Midbrain (tissue), 1 donor: ENCODE data around the gene MEIOSIN.
"Not testable (repeated sequence)": the region's sequence is repeated elsewhere in the genome, so short reads cannot be mapped to it uniquely, and the experiment has no call there.

Source experiments
- DNase-seq: peaks from one replicate; lab custom pipeline; 2025; lab: John Stamatoyannopoulos, UW

MEIOSIN gene

DNA sequence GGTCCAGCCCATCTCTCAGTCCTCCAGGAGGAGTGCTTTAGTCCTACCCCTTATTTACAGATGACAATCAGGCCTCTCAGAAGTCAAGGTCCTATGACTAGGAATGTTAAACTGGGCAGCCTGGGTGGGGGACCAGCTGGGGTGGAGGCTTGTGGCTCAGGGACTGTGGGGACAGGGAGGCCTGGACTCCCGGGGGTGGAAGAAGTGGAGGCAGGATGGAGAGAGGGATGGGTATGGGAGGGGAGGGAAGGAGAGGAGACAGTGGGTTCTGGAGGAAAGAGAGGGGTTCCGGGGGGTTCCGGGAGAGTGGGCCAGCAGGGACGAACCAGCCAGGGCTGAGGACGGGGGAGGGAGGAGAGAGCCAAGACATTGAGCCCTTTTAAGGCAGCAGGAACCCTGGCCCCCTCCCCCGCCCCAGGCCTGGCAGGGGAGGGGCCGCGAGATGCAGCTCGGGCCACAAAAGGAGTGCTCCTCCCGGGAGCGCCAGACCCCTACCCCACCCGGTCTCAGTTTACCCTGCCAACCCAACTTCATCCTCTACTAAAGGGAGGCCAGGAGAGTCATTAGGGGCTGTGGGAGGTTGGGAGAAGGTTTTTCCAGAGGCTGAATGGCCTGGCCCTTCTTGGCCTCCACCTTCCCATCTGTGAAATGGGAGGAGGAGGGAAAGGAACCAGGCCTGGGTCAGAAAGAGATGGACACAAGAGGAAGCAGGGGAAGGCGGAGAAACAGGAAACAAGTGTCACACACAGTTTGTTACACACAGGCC lies 47.4 kb downstream of the MEIOSIN start:
- DNase-seq = no peak

DNA sequence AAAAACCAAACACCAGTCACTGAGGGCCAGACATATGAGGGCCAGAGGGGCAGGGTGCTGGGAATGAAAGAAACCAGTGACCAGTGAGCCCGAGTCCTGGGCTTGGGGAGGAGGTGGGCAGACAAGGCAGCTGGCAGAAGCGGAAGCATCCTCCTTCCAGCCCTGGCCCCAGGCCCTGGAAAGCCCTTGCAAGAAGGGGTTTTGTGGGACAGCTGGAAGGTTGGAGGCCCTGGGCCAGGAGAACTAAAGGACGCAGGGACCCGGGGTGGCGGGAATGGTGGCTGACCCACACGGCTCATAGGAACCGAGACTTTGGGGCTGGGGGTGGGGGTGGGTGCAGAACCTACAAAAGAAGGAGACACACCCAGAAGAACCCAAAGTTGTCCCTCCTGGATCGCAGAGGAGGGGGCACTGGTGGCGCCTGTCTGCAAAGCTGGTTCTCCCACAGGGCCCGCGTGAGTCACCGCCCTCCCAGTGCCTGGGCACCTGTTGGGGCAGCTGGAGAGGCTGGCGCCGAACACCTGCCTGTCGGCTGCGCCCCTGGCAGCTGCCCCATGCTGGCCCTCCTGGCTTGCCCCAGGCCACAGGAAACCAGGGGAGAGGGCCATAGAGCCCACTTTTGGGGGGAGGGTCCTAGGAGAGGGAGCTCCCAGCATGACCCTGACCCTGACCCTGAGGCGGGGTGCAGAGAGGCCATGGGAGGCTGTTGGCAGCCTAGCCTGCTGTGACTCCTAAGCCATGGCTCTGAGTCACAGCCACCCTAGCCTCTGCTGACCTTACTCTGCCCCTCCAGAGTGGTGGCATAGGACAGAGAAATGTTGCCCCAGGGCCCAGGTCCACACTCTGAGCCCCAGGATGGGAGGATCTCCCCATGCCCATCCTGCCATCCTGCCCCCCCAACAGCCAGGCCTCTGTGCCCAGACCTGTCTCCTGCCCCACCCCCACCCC lies 48.2 kb downstream of the MEIOSIN start:
- no peak for DNase-seq

DNA sequence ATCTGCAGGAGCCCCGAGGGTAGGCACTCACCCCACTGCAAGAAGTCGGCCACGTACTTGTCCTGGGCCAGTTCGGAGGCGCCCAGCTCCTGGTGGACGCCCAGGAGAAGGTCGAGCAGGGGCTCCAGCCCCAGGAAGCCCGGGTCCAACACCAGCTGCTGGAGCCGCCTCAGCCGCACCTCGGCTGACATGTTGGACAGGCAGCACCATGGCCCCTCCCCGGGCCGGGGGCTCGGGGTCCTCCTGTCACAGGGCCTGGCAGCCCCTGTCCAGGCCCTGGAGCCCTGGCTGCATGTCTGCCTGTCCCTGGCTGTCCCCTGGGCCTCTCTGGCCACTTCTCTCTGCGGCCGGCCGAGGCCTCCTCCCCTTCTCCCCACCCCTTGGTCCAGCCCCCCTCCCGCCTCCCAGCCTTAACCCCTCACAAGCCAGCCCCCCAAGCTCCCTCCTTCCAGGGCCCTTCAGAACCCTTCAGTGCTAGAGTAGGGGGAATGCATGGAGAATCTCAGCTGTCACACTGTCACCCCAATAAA lies 49.0 kb downstream of the MEIOSIN start, which contains the start of gene DMPK:
DMPK (minus strand) TSS at position 329 of the 530 bp plus-strand sequence; CDS start at position 191, 138 bp downstream.
- DNase-seq = no peak

DNA sequence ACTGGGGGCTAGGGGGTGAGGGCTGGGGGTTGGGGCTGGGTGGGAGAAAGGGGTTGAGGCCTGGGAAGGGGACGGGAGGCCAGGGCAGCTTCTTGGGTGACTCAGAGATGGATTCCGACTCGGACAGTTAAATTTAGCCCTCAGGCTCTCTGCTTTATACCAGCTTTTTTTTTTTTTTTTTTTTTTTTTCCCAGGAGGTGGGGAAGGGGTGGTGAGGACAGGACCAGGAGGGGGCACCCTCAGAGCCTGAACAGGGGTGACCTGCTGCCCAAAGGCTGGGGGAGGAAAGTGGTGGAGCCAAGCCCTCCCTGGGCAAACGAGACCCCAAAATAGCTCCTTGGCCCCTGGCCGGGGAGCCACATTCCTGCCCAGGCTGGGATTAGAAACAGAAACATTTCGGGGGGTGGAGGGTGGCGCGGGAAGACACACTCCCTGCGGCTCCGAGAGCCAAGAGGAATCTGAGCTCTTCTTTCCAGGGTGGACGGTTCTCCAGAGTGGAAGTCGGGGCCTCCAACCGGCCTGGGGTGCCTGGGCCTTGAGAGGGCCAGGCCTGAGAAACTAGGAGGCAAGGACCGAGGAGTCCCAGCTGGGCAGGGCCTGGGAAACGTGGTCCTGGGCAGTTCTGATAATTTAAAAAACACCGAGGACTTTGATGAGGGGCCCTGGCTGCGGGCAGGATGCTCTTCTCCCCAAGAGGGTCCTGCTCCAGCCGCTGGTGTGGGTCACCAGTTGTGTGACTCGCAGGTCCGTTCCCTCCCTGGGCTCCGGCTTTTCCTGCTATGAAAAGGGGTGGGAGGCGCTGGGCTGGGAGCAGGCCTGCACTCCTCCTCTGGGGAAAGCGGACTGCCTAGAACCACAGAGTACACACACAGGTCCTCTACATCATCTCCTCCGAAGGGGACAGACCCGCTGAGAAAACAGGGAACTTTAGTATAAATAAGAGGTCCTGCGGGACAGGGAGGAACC lies 49.9 kb downstream of the MEIOSIN start:
- DNase-seq = no peak

DNA sequence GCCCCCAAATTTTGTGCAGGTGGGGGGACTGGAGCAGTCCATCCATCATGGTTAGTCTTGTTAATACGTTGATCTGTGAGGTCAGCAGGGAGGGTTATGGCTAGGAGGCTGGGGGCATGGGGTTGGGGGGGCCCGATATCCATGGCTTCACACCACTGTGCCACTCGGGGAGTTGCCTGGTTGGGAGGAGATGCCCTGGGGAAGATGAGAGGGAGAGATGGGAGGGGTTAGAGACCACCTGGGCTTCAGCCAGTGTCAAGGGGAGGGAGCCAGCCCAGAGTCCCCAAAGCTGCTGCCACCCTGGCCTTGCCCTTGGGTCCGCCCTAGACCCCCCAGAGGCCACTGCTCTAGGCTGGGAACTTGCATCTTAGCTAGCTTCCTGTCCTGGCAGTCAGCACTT lies 50.9 kb downstream of the MEIOSIN start:
- no peak for DNase-seq

DNA sequence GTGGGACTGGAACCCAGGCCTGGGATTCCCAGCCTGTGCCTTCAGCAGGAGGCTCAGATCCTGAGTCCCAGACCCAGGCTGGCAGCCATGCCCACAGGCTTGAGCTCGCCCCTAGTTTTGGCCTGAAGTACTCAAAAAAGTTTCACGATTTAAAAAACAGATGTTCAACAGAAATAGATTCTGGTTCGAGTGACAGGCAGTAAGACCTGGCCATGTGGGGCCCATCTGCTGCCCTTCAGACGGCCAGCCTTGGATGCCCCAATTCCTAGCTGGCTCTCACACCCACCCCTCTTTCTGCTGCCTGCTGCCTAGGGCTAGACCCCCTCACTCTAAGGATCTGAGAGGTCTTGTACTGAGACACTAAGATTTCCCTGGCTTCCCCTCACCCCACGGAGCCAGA lies 51.9 kb downstream of the MEIOSIN start:
- DNase-seq = no peak

DNA sequence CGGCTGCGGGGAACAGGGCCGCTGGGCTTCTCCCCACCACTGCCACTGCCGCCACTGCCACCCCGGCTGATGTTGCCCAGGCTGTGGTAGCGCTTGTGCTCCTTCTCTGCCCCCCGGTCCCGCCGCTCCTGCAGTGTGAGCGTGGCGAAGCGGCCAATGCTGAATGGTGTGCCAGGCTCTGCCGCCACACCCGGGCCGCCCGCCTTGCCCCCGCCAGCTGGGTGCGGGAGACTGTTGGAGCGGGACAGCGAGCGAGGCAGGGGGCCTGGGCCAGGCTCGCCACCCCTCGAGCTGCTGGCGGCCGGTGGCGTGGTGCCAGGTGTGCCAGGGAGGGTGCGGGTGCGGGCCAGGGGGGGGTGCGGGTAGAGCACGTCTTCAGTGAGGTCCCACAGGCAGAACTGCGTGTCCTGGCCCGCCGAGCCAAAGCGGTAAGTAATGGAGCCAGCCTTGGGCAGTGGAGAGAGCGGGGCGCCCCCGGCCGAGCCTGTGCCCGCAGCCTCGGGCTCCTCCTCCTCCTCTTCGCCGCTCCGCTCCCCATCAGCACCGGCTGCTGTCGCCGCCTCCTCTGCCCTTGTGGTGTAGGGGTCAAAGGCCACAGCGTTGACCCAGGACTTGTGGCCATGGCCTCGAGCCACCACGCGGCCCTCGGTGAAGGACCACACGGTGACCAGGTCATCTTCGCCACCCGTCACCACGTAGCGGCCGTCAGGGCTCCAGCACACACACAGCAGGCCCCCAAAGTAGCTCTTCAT lies 52.7 kb downstream of the MEIOSIN start:
- no peak for DNase-seq

DNA sequence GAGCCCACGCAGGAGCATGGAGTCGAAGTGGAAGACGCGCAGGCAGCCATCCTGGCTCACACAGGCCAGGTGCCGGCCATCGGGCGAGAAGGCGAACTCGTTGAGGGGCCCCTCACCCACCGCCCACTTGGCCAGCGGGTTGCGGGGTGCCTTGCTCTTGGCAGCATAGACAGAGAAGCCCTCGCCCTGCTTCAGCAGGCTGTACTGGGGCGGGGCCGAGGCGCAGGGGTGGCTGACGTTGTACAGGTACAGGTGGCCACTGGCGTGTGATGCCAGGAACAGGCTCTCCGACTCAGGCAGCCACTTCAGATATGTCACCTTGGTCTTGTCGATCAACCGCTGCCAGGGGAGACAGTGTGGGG lies 53.3 kb downstream of the MEIOSIN start:
- DNase-seq = no peak

DNA sequence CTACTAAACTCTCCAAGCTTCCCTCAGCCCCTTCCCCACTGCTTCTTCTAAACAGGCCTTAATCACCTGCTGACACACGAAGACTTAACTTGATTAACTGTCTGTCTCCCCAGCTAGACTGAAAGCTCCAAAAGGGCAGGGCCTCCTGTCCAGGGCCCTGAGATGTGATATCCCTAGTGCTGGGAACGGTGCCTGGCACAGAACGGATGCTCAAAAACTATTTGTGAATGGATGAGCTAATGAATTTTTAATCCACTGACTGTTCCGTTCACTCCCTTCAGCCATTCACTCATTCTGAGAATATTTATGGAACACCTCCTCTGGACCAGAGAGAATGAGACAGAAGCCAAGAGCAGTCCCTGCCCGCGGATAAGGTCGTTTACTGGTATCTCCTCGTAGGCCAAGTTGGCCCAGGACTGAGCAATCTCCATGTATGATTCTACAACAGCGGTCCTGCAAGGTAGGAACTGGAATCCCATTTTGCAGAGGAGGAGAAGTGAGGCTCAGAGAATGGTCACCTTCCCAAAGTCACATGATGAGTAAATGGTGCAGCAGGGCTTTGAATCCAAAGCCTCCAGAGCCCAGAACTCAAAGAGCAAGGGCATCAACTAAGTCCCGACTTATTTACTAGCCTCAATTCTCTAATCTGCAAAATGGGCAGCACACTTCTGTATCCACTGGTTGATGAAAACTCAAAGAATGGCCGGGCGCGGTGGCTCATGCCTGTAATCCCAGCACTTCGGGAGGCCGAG lies 56.0 kb downstream of the MEIOSIN start:
- no peak for DNase-seq

DNA sequence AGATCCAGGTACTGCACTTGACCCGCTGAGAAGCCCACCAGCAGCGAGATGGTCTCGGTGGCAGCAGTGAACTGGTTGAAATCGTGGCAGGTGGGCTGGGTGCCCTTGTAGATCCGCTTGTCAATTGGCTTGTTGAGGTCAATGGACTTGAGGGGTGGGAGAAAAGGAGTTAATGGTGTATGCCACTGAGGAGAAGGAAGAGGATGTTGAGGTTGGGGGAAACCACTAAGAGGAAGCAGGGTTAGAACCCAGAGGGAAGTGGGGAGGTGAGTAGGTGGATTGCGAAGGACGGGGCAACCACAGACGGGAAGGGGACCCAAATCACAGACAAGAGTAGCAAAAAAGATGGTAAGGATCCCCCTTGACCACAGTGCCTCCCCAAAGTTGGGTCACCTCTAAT lies 57.7 kb downstream of the MEIOSIN start:
- peak; percentile 31 for DNase-seq

DNA sequence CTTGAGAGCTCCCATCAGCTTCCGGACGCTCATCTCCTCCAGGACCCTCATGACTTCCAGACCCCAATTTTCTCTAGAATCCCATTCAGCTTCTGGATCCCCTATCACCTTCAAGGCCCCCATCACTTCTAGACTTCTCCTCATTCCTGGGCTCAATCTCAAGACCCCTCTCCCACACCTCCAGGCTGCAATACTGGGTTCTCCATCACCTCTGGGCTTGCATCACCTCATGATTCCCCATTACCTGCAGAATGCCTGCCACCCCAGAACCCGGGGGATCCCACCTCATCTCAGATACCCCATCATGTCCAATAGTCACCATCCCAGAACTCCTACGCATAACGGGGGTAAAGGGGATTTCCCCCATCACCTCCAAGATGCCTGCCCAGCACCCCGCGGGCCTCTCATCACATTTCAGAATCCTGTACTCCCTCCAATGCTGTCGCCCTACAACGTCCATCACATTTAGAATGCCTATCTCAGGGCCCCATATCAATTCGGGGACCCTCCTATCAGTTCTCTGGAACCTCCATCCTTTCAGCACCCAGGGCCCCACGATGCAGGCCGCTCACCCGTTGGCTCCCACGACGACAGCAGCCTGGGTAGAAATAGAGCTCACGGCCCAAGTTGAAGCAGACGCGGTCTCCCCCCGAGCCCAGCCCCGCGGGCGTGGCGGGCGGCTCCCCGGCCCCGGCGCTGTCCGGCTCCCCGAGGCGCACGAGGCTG lies 58.7 kb downstream of the MEIOSIN start:
- DNase-seq = no peak

DNA sequence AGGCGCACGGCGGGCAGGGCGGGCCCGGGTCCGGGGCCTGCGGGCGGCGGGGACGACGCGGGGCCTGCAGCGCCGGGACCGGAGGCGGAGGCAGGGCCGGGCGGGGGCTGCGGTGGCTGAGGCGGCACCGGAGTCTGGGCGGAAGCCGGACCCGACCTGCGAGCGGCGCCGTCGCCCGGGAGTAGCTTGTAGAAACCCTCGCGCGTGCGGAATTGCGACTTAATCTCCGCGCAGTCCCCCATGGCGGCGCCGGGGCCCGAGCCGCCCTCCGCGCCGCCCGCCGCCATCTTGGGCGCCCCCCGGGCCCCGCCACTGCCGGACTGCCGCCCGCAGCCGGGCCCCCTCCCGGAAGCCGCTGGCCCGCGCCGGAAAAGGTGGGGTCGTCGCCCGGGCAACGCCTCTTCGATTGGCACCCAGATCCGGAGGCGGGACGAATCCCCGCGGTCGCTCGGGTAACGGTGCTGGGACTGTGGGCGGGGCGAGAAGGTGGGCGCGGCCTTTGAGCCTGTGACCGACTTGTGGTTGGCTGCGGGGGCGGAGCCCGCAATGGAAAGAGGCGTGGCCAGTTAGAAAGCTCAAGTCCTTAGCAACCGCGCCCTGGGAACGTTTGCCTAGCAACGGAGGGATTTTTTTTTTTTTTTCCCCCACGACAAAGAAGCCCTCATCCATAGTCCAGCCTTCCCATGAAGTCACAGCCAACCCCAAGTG lies 59.4 kb downstream of the MEIOSIN start, which contains the start of gene DMWD:
DMWD (minus strand) TSS at position 376 of the 708 bp plus-strand sequence; CDS start at position 287, 89 bp downstream.
- peak; percentile 98 for DNase-seq

DNA sequence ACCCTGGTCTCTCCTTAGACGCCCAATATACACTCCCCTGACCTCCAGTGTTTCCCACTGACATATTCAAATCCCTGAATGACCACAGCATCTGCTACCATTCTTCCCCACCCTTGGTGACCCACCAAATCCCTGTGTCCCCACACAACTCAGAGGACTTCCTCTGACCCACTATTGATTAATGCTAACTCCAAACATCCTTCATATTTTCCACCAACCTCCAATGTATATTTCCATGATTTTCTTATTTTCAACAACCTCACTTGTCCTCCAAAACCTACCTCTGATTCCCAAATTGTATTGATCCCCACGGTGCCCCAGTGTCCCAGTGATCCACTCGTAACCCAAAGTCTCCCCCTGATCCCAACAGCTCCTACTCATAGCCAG lies 59.9 kb downstream of the MEIOSIN start:
- no peak for DNase-seq

DNA sequence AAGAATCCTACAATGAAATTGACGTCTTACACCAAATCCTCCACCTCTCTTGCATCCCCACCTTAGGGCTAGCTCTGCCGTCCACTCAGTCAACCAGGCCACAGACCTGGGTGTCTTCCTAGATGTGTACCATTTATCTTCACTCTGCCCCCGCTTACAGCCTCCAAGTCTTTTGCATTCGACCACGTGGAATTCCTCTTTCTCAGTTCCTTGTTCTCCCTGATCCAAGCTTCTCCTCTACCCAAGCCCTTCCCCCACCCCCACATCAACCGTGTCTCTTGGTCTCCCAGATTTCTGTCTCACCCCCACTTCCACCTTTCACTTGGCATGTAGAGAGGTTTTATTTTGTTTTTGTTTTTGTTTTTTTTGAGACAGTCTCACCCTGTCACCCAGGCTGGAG lies 60.6 kb downstream of the MEIOSIN start:
- no peak for DNase-seq

DNA sequence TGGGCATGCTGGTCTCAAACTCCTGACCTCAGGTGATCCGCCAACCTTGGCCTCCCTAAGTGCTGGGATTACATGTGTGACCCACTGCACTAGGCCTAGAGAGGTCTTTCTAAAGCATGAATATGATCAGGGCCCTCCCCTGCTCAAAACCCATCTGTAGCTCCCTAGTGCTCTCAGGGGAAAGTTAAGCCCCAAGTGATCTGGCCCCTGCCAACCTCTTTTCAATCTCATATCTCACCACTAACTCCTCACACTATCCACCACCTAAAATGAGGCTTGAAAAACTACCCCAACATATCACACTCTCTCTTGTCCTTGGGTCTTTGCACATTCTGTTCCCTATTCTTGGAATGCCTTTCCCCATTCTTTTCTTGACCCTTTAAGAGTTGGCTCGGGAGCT lies 61.4 kb downstream of the MEIOSIN start:
- DNase-seq = no peak

DNA sequence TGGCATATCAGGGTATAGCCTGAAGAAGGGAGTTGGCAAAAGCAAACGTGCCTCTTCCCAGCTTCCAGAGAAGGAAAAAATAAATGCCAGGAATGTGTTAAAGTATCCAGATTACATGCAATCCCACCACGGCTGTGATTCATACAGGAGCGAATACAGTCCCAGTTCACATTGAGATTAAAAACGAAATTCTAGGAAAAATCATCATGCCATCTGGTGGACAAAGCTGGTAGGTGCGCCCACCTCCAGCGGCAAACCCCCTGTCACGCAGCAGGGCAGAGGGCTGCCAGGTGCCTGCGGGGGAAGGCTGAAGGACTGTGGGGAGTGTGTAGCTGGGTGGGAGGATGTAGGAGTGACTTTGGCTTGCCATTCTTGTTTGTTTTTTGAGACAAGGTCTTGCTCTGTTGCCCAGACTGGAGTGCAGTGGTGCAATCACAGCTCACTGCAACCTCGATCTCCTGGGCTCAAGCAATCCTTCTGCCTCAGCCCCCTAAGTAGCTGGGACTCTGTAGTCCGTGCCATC lies 65.8 kb downstream of the MEIOSIN start:
- DNase-seq = peak; percentile 60

DNA sequence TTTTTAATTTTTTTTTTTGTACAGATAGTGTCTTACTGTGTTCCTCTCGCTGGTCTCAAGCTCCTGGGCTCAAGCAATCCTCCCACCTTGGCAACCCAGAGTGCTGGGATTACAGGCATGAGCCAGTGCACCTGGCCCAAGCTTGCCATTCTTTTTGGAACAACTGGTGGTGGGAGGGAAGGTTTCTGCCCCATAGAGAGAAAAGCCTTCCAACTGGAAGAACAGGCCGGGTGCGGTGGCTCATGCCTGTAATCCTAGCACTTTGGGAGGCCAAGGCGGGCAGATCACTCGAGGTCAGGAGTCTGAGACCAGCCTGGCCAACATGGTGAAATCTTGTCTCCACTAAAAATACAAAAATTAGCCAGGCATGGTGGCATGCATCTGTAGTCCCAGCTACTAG lies 66.3 kb downstream of the MEIOSIN start:
- DNase-seq = not testable (repeated sequence)

DNA sequence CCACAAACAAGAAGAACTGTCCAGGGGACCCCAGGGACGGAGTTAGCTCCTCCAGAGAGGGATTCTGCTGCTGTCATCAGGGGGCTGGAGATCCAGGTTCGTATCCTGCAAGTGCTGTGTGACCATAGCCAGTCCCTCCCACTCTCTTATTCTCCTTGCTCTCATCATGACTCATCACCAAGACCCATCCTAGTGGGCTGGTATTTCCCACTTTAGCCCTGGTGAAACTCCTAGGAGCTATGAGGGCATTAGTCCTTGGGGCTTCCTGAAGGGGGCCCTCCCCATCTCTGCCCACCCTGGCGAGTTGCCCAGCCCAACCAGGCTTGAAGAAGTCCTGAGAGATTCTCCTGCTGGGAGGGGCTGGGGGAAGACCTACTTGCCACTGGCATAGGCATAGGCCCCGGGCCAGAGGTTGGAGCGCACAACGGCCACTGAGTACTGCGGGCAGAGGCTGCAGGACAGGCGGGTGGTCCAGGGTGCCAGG lies 66.9 kb downstream of the MEIOSIN start:
- DNase-seq = no peak
